Posterior cingulate gyrus (tissue), 11 donors: ENCODE results near the gene CRY1.

Experiments used
- DNase-seq, 10 donors: peaks; one replicate each; pipeline versions ENCODE4 v3.0.0 to v3.0.0-alpha.2; 2020 to 2021; ENCODE audit warnings: mixed read lengths in 3 of 10
- intact Hi-C: fragments of 100-400 bp; cut with DNase I; formaldehyde crosslinking; loops from one replicate; pipeline ENCODE4 v1.15.1; 2023

Gene CRY1

DNA sequence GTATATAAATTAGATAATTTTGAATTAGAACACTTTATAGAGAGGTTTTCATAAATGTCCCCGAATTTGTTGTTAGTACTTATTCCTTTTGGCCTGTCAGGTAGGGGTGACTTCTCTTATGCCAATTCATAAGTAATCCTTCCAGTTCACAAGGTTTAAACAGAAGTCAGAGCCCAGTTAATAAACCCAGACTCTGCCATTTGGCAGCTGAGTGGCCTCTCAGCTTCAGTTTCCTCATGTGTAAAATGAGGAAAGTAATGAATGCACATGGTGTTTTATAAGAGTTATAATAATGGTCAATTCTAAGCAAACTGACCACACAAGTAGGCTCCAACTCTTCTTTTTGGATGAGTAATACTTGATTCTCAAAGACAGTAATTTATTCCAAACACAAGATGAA lies 116.7 kb downstream of the CRY1 start:
- DNase-seq: no peak
- intact Hi-C loops: no loop called here

DNA sequence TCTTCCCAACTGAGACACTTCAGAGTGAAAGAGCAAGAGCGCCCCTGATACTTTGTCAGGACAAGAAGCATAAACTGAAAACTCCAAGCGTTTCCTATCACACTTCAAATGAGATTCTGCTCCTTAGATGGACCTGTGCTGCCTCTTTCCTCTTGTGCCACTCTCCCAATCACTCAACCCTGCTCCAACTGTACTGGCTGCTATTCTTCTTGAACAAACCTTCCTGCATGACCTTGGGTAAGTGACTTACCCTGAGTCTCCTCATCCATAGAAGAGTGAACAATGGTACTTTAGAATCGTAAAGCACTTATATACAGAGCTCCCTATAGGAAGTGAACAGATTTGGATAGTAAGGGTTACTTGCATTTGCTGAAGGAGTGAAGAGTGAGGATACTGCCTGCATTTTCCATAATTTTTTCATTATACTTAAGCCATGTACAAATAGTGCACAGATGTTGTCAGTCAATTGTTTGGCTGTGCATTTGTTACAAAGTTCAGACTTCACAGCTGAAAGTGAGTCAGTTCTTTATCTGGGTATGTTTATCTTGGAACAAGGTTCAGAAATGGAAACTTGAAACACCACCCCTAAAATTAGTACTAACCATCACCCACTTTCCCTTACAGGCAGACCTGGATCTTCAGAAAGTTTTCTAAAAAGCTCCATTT lies 117.2 kb downstream of the CRY1 start:
- DNase-seq: no peak
- intact Hi-C loops: no loop called here

DNA sequence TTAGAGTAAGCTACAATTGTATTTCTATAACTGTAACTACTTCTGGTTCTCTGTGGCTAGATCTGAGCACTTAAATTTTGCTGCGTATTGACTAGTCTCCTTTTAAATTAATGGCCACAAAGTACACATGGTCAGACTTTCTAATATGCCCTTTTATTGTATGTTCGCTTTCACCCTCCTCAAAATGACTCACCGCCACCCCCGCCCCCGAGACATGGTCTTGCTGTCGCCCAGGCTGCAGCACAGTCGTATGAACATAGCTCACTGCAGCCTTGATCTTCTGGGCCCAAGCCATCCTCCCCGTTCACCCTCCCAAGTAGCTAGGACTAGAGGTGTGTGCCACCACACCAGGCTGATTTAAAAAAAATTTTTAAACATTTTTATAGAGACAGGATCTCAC lies 118.3 kb downstream of the CRY1 start:
- intact Hi-C loops: no loop called here
- DNase-seq: no peak

DNA sequence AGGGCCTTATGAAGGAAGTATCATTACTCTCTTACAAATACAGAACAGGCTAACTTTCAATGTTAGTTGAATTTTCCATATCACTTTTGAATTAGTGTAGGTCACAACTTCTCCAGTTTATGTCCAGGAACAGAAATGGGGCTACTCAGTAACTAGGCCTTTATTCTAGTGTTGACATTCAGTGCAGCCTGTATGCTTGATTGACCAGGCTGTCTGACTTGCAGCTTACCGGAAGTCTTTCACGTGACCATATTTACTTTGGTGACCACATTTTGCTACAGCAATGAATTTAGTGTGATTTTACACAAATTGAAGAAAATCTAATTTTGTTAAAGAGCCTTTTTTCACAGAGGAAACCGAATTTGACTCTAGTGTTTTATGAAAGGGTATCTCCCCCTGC lies 118.8 kb downstream of the CRY1 start:
- intact Hi-C loops: no loop called here
- no peak for DNase-seq

DNA sequence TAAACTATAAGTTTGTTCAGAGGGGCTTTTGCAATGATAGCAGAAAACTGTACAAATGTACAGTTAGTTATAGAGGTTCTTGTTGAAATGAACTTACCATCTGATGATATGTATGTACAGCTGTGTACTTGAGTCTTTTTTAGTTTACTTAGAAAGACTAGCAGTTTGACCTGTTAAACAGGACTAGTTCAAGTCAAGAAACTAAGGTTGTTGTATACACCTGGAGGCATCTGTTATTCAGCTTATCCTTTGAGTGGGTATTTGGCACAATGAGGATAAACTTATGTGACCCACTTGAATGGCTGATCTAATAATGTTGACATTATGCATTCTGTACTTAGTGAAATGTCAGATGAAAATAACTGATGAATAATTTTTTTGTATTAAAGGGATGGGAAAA lies 119.8 kb downstream of the CRY1 start:
- no peak for DNase-seq
- intact Hi-C loops: no loop called here

DNA sequence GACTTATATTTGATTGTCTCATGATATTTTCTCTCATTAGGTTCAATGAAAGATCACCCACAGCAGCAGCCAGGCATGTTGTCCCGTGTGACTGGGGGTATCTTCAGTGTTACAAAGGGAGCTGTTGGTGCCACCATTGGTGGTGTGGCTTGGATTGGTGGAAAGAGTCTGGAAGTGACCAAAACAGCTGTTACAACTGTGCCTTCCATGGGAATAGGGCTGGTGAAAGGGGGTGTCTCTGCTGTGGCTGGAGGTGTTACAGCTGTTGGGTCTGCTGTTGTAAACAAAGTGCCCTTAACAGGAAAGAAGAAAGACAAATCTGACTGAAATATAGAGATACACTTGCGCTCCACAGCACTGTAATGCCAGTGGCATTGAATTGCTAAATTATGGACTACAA lies 122.3 kb downstream of the CRY1 start:
- intact Hi-C loops: no loop called here

DNA sequence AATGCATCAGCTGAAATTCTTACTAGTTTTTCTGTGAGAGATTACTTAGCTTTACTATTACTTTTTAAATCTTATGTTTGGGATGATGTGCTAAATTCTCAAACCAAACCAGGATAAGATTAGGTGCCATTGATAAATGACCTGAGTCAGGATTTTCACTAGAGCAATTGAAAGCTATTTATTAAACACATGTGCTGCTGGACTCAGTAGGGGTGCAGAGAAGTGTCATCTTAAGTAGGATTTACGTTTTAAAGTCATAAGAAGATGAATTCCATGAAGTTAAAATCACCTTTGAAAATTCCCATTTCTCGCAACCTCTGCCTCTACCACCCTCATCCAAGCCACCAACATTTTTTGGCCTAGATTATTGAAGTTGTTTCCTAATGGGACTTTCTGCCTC lies 128.8 kb downstream of the CRY1 start:
- DNase-seq: no peak
- intact Hi-C loops: no loop called here

More for the DNA sequence above, 122.3 kb downstream of the CRY1 start:
- no peak for DNase-seq

DNA sequence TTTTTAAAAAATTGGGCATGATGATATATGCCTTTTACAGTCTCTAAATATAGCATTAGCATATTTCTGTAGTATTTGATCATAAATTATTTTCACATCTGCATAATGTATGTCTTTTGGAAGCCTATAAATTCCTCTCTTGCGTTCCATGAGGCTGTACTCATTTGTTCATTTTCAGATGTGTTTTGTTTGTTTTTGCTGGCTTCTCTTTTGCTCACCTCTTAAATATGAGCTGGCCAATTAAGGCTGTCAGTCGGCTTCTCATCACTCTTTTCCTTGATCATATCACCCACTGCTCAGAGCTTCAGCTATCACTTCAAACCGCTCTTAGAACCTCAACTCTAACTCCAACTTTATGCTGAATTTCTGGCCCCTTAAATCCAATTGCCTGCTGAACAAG lies 131.1 kb downstream of the CRY1 start:
- no peak for DNase-seq
- intact Hi-C loops: no loop called here

DNA sequence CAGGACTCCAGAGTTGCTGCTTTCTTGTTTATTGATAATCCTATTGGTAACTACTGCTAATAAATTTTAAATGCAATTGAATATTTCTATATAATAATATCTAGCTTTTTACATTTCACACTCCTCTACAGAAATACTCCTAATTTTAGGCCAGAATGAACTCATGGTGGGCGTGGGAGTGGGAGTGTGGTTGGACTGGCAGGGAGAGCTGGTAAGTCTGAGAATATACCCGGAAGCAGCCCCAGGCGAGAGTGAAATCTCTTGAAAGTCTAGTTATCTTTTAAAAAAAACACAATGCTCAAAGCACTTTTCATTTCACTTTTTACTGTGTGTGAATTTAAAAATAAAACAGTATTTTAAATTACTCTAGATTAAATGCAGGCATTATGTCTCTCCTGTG lies 132.9 kb downstream of the CRY1 start:
- intact Hi-C loops: no loop called here

DNA sequence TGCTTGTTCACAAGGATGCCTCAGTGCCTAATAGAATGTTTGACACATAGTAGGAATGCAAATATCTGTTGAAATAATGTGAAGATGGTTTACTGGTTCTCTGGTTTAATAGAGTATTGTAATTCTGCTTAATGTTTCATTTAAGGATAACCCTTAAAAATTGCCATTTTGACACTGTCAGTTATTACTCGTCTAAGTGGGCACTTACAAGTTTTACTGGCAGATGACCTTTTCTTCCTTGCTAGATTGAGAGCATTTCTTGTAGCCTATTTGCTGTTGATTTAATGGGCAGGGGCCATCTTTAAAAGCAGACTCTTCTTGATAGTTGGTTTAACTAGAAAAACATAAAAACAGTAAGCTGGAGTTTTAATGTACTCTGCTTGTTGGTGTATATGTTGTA lies 135.8 kb downstream of the CRY1 start:
- intact Hi-C loops: loop anchor here (5.0 kb wide), 1 partner anchor 135 kb away; the partner anchor contains the start of gene CRY1

More for the DNA sequence above, 132.9 kb downstream of the CRY1 start:
- peak in 3 of 10 donors; percentile 26 to 83 (median 82) for DNase-seq

DNA sequence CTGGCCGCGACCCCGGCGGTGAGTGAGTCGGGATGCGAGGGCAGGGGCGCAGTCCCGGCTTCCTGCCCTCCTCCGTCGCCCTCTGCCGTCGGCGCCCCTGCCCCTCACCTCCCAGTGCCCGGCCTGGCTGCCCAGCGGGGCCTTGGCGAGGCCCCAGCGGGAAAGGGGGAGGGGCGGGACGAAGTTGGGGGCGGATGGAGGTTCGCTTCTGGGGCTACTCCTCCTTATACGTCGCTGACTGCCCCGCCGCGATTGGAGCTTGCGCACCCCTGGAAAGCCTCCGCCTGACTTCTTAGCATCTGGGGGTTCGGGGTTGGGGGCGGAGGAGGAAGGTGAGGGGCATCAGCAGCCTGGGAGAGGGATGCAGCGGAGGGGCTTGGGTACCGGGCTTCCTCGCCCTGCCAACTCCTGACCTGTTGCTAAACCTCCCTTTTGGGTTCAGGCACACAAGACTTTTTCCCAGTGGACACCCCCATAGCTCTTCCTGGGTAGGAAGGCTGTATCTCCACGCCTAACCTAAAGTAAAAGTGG lies 137.2 kb downstream of the CRY1 start:
- intact Hi-C loops: loop anchor here (5.0 kb wide), 1 partner anchor 136 kb away; the partner anchor contains the start of gene CRY1
- DNase-seq: peak in 8 of 10 donors; percentile 14 to 90 (median 41)

More for the DNA sequence above, 135.8 kb downstream of the CRY1 start:
- no peak for DNase-seq

DNA sequence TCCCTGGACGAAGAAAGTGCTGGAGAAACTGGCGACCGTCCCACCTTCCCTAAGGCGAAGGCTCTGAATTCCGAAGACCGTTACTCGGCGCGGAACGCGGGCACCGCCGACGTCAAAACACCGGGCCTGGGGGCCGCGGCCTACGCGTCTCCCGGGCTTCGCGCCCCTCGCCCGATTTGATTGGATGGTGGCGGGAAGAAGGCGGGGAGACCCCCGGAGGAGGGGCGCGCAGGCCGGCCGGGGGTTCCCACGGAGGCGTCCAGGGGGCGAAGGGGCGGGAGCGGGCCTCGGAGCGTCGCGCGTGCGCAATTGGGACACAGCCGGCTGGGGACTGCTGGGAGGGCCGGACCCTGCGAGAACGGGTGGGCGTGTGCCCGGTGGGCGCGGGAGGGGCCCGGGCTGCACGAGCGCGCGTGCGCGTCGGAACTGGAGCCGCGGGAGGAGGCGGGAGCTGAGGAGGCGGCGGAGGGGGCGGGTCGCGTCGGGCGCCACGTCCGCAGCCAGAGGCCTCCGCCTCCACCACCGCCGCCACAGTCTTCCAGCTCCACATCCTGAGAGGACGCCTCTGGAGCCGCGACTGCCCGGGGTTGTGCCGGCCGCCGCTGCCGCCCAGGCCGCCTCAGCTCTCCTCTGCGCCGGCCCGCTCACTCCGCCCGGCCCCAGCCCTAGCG lies 137.8 kb downstream of the CRY1 start, which contains the start of gene TMEM263:
TSS of gene TMEM263 (plus strand) at position 531 of the 671 bp plus-strand sequence. CDS start 11,210 bp downstream, outside the sequence.
- intact Hi-C loops: loop anchor here (1.0 to 5.0 kb wide), 2 partner anchors 32 to 137 kb away; partner anchors contain the start of genes CRY1 and MTERF2
- DNase-seq: peak; percentile 77 to 98 (median 88)

DNA sequence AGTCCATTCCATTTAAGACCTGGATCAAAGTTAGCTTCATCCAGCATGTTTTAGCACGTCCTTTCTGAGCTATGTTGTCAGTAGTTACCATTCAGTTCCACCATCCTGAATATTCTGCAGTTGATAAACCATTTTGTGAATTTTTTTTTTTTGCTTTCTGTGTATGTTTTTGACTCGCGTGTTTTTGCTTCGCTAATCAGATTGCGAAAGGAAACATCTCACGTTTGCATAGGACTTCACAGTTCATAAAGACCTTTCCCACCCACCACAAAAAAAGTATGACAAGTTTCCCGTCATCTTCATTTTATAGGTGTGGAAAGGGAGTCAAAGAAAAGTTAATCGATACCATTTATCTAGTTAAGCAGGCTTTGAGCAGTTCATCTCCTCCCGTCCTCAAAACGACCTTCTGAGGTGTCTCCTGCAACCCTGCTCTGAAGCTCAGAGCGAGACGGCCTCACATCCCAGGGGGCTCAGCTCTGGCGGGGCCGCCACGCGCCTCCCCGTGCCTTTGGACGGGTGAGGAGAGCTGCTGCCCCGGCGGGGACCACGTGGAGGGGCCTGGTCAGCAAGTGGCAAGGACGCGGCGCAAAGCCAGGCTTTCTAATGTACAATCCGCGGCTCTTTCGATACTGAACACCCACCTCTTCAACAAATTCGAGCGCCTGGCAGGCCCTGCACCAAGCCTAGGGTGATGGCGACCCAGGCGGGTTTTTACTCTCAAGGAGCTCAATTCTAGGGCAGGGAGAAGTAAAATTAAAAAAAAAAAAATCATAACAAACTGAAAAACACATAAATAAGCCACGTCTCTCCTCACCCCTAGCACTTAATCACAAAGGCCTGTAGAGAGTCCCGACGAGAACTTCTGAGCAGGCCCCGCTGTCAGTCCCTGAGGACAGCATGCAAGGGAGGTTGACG lies 138.6 kb downstream of the CRY1 start:
- peak in 5 of 10 donors; percentile 9 to 85 (median 76) for DNase-seq
- intact Hi-C loops: loop anchor here (1.0 to 5.0 kb wide), 2 partner anchors 33 to 138 kb away; partner anchors contain the start of genes CRY1 and MTERF2

DNA sequence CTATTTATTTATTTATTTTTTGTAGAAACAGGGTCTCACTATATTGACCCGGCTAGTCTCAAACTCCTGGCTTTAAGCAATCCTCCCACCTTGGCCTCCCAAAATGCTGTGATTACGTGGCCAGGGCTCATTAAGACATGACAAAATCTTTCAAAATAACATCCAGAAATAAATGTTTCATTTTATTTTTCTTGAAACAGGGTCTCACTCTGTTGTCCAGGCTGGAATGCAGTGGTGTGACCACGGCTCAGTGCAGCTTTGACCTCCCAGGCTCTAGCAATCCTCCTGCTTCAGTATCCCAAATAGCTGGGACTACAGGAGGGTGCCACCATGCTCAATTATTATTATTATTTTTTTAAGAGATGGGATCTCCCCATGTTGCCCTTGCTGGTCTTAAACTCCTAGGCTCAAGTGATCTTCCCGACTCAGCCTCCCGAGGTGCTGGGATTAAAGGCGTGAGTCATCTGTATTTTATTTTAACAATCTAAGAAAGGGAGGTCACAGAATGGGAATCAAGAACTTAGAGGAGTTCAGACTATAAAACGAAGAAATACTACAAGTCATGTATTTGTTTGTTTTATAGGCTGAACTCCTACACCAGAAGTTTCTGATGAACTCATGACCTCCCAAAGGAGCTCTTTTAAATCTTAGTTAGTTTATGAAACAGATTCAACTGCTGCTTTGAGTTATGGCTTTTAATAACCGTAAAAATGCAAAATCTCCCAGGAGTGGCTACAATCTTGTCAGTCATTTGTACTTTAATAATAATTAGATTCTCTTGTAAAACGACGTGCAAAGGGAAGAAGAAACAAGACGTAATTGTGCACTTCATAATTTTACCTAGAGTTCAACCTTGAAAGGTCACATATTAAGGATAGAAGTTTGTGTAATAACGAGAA lies 139.7 kb downstream of the CRY1 start:
- no peak for DNase-seq
- intact Hi-C loops: no loop called here

DNA sequence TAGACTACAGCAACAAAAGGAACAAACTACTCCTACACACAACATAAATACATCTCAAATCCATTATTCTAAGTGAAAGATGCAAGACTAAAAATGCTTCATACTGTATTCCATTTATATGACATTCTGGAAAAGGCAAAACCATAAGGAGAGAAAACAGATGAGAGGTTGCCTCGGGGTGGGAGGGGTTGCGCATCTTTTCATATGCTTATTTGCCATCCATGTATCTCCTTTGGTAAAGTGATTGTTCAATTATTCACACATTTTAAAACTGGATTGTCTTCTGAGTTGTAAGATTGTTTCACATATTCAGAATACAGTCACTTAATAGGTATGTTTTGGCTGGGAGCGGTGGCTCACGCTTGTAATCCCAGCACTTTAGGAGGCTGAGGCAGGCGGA lies 142.8 kb downstream of the CRY1 start:
- intact Hi-C loops: no loop called here

DNA sequence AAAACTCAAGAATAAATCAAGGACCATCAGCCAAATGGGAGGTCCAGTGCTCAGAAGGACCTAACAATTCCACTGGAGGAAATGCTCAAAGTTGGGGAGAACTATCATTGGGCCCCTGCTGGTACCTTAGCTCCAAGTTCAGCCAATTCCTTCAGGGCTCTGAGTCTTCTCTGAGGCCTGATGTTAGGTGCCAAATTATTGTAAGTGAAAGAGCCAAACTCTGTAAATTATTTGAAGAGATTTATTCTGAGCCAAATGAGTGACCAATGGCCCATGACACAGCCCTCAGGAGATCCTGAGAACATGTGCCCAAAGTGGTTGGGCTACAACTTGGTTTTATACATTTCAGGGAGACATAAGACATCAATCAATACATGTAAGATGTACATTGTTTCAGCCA lies 145.9 kb downstream of the CRY1 start:
- DNase-seq: no peak
- intact Hi-C loops: no loop called here

More for the DNA sequence above, 142.8 kb downstream of the CRY1 start:
- DNase-seq: no peak

DNA sequence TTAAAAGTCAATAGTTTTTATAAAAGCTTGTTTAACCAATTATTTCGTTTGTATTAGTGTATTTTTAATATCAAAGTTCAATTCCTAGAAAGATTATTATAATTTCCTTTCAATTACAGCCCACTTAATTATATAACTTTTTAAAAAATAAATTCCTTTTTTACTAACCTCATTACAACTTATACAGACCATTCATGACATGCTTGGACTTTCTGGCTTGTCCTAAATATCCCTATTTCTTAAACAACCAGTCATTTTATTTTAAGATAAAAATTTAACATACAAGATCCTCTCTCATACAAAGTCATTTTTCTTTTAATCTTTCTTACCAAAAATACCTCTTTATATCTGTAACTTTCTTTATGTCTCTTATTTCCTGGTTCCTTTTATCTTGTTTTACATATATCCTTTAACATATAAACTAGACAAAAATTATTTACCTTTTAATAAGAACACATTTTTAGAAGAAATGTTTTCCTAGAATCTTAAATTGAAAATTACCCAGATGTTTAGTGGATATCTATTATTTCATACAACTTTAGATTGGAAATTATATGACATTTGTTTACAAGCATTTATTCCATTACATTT lies 148.0 kb downstream of the CRY1 start:
- no peak for DNase-seq
- intact Hi-C loops: no loop called here

DNA sequence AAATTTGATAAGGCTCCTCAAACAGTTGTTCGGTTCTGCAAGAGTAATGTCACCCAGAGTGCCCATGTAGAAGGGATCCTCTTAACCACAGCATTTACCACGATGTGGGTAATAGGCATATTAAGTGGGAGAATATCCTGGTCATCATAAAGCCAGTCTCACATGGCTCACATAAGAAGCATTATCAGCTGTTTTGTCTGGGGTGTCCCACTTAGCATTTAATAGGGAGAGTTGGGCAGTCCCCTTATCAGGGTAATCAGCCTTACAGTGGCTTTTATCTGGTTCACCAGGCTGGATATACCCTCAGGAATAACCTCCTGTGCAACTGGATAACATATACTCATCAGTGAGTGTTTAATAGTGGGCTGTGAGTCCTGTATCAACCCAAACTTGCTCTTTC lies 150.6 kb downstream of the CRY1 start:
- intact Hi-C loops: no loop called here
- no peak for DNase-seq
